HG03108 (cell line): Measurements from ENCODE around the gene PRPF19.

Experiments used
- ATAC-seq: cut with Tn5 transposase; IDR thresholded peaks from one replicate; pipeline ENCODE4 v1.9.1; 2021; ENCODE audit warnings: moderate library complexity; ENCODE audit not compliant: unreplicated experiment

The PRPF19 gene

GRCh38 chr11:60862171-60862570, 44.2 kb downstream of the PRPF19 start:
- no peak for ATAC-seq

DNA sequence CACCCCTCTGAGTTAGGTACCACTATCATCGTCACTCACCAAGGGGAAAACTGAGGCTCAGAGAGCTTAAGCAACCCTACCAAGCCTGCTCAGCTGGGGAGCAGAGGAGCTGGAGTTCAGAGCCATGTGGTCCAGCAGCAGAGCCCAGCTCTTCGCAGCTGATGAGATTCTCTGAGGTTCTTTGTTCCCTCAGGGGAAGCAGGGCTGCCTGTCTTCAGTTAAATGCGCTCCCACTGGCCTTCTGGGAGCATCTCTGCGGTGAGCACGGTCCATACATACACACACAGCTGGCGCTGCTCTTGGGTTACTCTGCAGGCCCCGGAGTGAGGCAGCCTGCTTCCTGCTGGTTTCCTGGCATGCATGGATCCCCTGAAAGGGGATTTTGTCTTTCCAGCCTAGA, 45.4 kb downstream of the PRPF19 start:
- no peak for ATAC-seq

DNA sequence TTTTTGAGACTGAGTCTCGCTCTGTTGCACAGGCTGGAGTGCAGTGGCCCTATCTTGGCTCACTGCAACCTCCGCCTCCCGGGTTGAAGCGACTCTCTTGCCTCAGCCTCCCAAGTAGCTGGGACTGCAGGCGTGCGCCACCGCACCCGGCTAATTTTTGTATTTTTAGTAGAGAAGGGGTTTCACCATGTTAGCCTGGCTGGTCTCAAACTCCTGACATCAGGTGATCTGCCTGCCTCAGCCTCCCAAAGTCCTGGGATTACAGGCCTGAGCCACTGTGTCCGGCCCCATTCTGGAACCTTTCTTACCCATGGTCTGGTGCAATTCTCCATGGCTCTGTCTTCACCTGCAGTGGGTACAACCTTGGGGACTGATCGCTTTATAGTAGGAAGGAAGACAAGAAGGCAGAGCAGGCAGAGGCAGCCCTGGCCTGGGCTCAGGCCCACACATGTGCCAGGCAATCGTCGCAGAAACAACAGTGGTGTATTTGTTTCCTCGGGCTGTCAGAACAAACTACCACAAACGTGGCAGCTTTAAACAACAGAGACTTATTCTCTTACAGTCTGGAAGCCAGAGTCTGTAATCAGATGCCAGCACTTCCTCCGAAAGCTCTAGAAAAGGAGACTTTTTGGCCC, 46.7 kb downstream of the PRPF19 start:
- ATAC-seq = no peak

- ATAC-seq = no peak
Observed at GRCh38 chr11:60858731-60859464, 47.5 kb downstream of the PRPF19 start.

DNA sequence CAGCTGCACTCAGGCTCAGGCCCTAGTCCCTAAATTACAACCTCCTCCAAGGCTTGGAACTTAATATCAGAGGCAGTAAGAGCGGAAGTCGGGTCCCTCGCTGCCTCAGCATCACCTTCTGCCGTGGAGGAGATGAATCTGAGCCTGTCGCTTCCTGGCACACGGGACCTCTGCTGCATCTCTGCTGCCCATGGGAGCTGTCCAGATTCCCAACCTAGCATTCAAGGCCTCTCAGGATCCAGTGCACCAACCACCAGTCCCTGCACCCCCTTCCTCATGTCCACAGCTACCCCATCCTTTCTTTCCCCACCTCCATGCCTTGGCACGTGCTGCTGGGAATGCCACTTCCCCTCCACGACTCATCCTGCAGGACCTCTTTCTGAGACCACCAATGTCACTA, 48.1 kb downstream of the PRPF19 start:
- no peak for ATAC-seq

DNA sequence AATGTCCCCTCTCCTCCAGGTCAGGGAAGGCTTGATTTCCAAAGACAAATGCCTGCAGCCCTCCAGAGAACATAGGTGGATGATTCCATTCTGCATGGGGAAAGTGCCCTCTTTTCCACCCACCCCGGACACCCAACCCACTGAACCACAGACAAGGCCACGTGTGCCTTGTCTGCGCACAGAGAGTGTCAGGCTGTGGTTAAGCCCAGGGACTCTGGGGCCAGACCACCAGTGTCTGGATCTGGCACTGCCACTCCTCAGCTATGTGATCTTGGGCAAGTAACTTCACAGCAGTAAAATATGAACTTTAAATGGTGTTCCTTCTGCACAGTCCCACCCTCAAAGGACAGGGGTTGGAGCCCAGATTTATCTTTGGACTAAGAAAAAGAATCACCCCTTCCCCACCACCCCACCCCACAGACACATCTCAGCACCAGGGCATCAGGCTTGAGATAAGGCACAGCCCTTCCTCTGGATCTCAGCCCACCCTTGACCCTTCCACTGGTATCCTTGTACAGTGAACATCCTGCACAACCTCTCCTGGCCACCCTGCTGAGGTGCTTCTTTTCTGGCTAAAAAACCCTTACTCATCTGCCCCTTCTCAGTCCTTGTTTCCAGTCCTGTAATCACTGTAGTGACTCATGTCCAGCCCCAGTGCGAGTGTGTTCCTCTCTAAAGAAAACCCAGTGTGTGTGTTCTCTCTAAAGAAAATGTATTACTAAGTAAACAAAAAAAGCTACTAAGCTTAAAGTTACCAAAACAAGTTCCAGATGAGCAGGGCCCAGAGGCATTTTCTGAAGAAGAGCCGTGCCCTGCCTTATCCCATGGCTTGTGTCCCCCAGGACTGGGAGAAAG, 48.8 kb downstream of the PRPF19 start:
- ATAC-seq = no peak

DNA sequence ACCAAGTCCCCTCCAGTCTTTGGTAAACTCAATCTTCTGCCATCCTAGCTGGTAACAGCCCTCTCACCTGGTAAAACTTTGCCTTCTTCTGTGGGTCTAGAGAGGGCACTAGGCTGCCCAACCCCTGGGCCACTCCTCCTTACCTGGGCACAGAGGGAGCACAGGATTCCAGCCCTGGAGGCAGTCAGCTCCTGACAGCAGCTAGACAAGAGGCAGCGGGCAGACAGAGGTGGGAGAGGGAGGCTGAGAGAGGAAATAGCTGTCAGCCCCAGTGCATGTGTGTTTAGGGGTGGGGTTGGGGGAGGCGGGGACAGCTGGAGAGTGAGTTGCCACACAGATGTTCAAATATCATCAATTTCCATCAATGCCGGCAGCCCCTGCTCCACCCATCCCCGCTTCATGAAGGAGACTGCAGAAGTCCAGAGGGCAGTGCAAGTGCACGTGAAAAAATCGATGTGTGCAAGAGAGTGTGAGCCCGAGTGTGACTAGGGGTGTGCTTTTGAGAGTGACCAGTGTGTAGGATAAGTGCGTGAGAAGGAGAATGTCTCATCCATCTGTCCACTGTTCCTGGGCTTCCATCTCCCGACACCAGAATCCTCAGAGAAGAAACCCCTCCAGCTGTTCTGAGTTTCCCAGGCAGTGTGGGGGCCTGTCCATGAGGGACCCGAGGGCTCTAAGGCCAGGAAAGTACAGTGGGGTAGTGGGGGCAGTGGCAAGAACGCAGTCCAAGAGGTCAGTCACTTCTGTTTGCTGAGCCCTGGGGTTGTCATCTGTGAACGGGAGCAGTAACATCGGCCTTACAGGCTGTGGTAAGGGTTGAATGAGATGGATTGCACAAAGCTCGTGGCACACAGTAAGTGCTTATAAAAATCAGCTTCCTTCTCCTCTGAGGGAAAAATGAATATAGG, 50.4 kb downstream of the PRPF19 start, which contains the start of gene PTGDR2:
PTGDR2 (minus strand) TSS at position 225 of the 908 bp plus-strand sequence. CDS start 2,228 bp downstream, outside the sequence.
- ATAC-seq = no peak

DNA sequence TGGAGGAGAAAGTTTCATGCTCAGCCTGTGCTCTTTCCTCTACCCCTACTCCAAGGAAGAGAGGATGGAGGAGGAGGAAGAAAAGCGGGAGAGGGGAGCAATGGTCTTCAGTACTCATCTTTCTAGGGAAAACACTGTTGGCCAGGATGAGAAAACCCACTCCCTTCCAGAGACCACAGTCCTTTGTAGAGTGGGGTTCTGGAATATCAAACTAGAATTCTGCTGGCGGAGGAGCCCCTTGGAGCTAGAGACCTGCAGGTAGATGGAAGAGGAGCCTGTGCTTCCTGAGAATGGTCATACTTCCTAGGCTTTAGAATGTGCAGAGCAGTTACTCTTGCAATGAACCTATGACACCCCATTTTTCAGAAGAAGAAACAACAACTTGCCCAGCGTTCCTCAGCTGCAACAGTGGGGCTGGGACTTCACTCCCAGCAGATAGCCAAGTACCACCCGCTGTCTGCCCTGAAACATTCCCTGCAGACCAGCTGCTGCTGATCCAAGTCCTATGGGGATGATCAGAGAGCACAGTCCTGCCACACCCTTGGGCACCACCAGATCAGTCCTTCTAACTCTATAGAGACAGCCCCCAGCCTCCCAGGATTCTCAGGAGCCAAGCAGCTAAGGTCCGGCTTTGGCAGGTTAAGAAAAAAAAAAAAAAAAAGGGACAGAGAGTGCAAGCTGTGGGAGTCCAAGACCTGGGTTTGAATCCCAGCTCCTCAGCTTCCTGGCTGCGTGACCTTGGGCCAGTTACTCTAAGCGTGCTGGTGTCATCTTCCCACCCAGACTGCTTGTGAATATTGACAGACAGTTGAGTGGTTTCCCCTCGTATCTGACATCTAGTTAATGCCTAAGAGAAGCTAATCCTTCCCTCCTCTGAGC, 51.3 kb downstream of the PRPF19 start:
- no peak for ATAC-seq

GRCh38 chr11:60854140-60854846, 52.1 kb downstream of the PRPF19 start:
- ATAC-seq = no peak

- ATAC-seq = no peak
Observed at GRCh38 chr11:60852982-60853950, 53.1 kb downstream of the PRPF19 start.

DNA sequence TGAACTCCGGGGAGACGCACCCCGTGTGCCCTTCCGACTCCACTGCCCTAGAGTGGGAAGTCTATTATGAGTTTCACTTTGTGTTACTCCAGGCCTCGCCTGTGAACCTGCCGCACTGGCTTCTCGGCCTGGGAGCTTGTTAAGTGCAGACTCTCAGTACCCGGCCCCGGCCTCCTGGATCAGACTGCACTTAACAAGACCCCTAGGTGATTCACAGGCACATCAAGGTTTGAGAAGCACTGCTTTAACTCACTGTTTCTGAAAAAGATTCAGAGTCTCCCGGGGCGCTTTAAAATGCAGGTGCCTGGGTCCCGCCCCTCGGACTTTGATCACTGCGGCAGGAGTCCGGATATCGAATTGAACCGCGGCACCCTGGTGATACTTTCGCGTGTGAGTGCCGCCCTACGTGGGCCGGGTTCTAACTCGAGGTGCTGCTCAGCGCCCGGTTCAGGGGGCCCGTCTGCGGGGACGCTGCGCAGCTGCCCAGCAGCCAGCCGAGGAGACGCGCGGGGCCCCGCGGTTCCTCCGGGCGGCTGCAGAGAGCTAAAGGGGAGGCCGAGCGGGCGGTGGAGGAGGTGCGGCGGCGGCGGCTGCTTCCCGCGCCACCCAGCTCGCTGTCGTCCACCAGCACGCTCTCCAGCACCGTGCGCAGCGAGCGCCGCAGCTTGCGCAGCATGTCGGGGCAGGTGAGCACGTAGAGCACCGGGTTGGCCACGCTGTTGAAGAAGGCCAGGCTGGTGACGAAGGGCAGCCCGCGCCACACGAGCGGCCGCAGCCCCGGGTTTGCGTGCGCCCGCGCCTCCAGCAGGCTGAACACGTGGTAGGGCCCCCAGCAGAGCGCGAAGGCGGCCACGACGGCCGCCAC, 54.0 kb downstream of the PRPF19 start:
- no peak for ATAC-seq

DNA sequence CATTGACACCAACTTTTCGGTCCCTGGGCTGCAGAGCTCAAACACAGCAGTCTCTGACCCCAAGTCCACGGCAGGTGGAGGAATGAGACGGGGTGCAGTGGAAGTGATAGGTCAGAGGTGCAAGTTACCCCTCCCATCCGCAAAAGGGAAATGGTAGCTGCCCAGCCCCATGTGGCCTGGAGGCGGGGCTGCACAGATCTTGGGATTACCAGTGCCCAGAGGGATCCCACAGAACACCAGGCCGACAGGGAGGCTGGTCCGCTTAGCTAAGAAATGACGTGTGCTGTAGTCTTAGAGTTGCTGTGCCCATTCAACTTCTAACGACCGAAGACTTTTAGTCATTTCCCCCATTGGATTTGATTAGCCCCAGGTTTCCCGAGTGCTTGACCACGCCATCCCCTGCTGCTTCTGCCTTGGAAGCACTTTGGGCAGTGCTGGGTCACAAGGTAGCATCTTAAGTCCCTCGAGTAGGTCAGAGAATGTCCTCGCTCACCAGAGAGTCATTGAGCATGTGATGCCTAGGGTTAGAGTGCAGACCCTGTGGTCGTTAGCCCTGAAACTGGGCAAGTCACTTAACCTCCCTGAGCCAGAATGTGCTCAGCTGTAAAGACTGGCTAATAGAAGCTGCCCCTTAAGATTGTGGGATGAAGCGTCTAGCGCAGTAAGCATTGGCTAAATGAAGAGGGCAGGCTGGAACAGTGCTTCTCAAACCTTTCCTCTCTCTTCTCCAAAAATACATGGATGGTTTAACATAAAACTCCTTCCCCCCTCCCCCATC, 54.9 kb downstream of the PRPF19 start:
- no peak for ATAC-seq

- no peak for ATAC-seq
Observed at GRCh38 chr11:60849641-60850520, 56.5 kb downstream of the PRPF19 start.

- ATAC-seq = no peak
Observed at GRCh38 chr11:60848714-60849151, 57.7 kb downstream of the PRPF19 start.

DNA sequence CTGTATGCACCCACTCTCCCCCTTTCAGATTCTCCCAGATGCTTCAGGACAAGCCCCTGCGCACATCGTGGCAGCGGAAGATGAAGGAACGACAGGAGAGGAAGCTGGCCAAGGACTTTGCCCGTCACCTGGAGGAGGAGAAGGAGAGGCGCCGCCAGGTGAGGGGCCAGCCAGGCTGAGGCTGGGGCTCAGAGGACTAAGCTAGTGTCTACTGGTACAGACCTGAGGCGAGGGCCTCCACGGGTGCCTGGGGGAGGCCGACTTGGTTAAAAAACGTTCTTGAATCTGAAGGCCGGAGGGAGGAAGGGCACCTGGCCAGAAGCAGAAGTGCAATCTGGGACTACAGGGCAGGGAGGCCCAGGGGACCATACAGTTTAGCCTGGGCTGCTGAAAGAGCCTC, 58.5 kb downstream of the PRPF19 start:
- ATAC-seq = no peak
